ENCODE results near the gene PRAMEF26. TPM values are rescaled to one million over a fixed set of nuclear protein-coding genes. Genes with fewer than 3 reads are reported as not detected.
"Not testable (repeated sequence)": the region's sequence is repeated elsewhere in the genome, so short reads cannot be mapped to it uniquely, and the experiment has no call there.

Gene PRAMEF26
- not detected in 2 replicates for total RNA-seq (2014; rRNA removed; shearing (Covaris generic))
- not detected in 2 replicates for polyA plus RNA-seq (2014; cell fraction: nucleus; rRNA removed)

DNA sequence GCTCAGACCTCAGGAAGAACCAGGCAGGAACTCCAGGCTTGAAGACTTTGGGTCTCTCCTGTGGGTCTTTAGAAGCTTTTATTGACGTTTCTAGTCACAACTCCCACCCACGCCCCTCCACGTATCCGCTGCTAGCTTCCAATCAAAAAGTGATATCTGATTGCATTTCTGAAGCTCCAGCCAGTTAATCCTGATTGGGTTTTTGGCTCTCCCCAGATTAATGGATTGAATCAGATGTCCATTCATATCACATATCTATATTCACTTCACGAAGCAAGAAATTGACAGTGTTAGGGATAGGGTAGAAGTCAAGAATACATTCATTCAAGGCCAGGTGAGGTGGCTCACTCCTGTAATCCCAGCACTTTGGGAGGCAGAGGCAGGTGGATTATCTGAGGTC is at the start of gene PRAMEF26:
Gene PRAMEF26 (minus strand): TSS at position 101 of the 400 bp plus-strand sequence. CDS start 2,914 bp downstream, outside the sequence.
- not testable (repeated sequence) for DNase-seq (ENCODE audit: extremely low read depth, low read depth)

DNA sequence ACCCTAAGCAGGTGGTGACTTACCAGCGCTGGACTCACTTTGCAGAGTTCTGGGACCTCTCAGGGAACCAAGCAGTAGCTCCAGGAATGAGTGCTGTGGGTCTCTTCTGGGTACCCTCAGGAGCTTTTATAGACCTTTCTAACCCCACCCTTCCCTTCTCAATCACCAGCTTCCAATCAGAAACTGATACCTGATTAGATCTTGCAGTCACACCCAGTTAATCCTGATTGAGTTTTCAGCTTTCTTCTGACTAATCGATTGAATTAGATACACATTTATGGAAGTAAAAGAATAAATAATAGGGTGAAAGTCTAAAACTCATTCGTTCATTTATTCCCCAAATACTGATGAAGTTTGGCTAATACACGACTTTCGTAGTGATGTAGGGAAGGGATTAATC is 45.5 kb upstream of the PRAMEF26 start, which contains the start of gene PRAMEF13:
Gene PRAMEF13 (minus strand): TSS at position 101 of the 400 bp plus-strand sequence. CDS start 1,820 bp downstream, outside the sequence.
- DNase-seq (ENCODE audit: extremely low read depth, low read depth): not testable (repeated sequence)

DNA sequence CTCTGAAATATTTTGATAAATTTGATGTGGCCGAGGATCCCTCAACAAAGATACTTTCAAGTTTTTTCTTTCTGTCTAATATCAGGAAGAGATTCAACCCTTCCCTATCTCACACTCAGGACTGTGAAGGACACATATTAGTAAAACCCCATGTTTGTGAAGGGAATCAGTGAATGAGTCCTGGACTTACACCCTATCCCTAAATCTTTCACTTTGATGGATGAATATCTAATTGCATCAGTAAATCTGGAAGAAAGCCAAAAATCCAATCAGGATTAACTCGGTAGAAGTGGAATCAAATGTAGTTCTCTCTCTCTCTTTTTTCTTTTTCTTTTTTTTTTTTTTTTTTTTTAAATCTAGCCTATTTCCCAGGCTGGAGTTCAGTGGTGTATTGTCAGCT is 15.7 kb upstream of the PRAMEF26 start, which contains the start of gene PRAMEF9:
Gene PRAMEF9 (plus strand): TSS at position 301 of the 400 bp plus-strand sequence. CDS start 3,433 bp downstream, outside the sequence.
- not testable (repeated sequence) for DNase-seq (ENCODE audit: extremely low read depth, low read depth)

DNA sequence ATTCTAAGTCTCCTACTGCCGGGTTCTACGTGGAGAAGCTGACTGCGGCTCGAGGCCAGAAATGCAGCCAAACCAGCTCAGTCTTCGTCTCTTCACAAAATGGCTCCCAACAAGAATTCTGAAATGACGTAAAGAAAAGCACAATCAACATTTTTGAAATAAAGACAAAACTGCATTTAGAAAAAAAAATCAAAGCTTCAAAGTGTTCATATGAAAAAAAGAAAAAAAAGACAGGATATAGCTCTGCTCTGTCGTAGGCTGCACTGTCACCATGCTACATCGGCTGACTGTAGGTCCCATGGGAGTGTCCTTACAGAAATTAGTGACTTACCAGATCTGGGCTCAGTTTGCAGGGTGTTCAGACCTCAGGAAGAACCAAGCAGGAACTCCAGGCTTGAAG is 9.7 kb upstream of the PRAMEF26 start, which contains the start of gene HNRNPCL4:
Gene HNRNPCL4 (minus strand): TSS at position 101 of the 400 bp plus-strand sequence. CDS start 164 bp downstream, outside the sequence.
- not testable (repeated sequence) for DNase-seq (ENCODE audit: extremely low read depth, low read depth)

DNA sequence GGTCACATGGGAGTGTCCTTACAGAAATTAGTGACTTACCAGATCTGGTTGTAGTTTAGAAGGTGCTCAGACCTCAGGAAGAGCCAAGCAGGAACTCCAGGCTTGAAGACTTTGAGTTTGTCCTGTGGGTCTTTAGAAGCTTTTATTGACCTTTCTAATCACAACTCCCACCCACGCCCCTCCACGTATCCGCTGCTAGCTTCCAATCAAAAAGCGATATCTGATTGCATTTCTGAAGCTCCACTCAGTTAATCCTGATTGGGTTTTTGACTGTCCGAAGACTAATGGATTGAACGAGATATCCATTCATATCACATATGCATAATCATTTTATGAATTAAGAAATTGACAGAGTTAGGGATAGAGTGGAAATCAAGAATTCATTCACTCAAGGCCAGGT is 39.1 kb downstream of the PRAMEF26 start, which contains the start of gene HNRNPCL2:
Gene HNRNPCL2 (minus strand): TSS at position 101 of the 400 bp plus-strand sequence. CDS start 454 bp downstream, outside the sequence.
- not testable (repeated sequence) for DNase-seq (ENCODE audit: extremely low read depth, low read depth)

Other genes with a start within 250 kb of the PRAMEF26 start
- gene PRAMEF7, start 239.4 kb downstream of the PRAMEF26 start, total RNA-seq (2014; rRNA removed; shearing (Covaris generic)): not detected in 2 replicates
- not detected in 2 replicates for gene PRAMEF6, start 208.4 kb downstream of the PRAMEF26 start, total RNA-seq (2014; rRNA removed; shearing (Covaris generic))
- not detected in 2 replicates for gene PRAMEF27, start 99.4 kb downstream of the PRAMEF26 start, total RNA-seq (2014; rRNA removed; shearing (Covaris generic))
- not detected in 2 replicates for gene HNRNPCL3, start 95.2 kb downstream of the PRAMEF26 start, total RNA-seq (2014; rRNA removed; shearing (Covaris generic))
- not detected in 2 replicates for gene PRAMEF25, start 85.2 kb downstream of the PRAMEF26 start, total RNA-seq (2014; rRNA removed; shearing (Covaris generic))
- not detected in 2 replicates for gene HNRNPCL2, start 39.2 kb downstream of the PRAMEF26 start, total RNA-seq (2014; rRNA removed; shearing (Covaris generic))
- not detected in 2 replicates for gene HNRNPCL4, start 9.6 kb upstream of the PRAMEF26 start, total RNA-seq (2014; rRNA removed; shearing (Covaris generic))
- not detected in 2 replicates for gene PRAMEF9, start 15.8 kb upstream of the PRAMEF26 start, total RNA-seq (2014; rRNA removed; shearing (Covaris generic))
- gene PRAMEF13, start 45.4 kb upstream of the PRAMEF26 start, total RNA-seq (2014; rRNA removed; shearing (Covaris generic)): not detected in 2 replicates
- gene PRAMEF18, start 70.1 kb upstream of the PRAMEF26 start, total RNA-seq (2014; rRNA removed; shearing (Covaris generic)): not detected in 2 replicates
- not detected in 2 replicates for gene PRAMEF5, start 98.2 kb upstream of the PRAMEF26 start, total RNA-seq (2014; rRNA removed; shearing (Covaris generic))
- gene PRAMEF8, start 129.1 kb upstream of the PRAMEF26 start, total RNA-seq (2014; rRNA removed; shearing (Covaris generic)): not detected in 2 replicates
- not detected in 2 replicates for gene PRAMEF33, start 147.5 kb upstream of the PRAMEF26 start, total RNA-seq (2014; rRNA removed; shearing (Covaris generic))
- not detected in 2 replicates for gene PRAMEF15, start 159.6 kb upstream of the PRAMEF26 start, total RNA-seq (2014; rRNA removed; shearing (Covaris generic))
- not detected in 2 replicates for gene PRAMEF14, start 191.1 kb upstream of the PRAMEF26 start, total RNA-seq (2014; rRNA removed; shearing (Covaris generic))
- not detected in 2 replicates for gene PRAMEF19, start 215.9 kb upstream of the PRAMEF26 start, total RNA-seq (2014; rRNA removed; shearing (Covaris generic))
- not detected in 2 replicates for gene PRAMEF17, start 233.6 kb upstream of the PRAMEF26 start, total RNA-seq (2014; rRNA removed; shearing (Covaris generic))